Gastroesophageal sphincter (tissue), 3 donors: ENCODE results near the gene CHMP2B.

Experiments used
- CTCF ChIP-seq, 4 experiments: fragments of 200-600 bp in 2 of 4; fragments of 450-650 bp in 2 of 4; sonication (generic) in 1 of 4; IDR thresholded peaks; one replicate each; pipeline ENCODE4 v1.5.1; 2017 to 2019; ENCODE audit warnings: antibody characterized with exemption in 4 of 4, mild to moderate bottlenecking in 2 of 4, moderate library complexity in 2 of 4
- EP300 ChIP-seq: sonication (generic); formaldehyde crosslinking; IDR thresholded peaks from one replicate; pipeline ENCODE4 v1.6.1; 2017; ENCODE audit warnings: antibody characterized with exemption, mild to moderate bottlenecking
- POLR2A ChIP-seq, 2 donors: fragments of 450-650 bp; IDR thresholded peaks; one replicate each; pipeline ENCODE4 v1.6.1; 2017; ENCODE audit warnings: antibody characterized with exemption in 2 of 2, mild to moderate bottlenecking in 2 of 2, moderate library complexity in 1 of 2
- POLR2AphosphoS5 ChIP-seq: sonication (generic); formaldehyde crosslinking; IDR thresholded peaks from one replicate; pipeline ENCODE4 v1.6.1; 2017; ENCODE audit warnings: antibody characterized with exemption

- TF ChIP-seq CTCF (IDR thresholded peaks at IDR 0.05), result no peak
- no peak for TF ChIP-seq POLR2AphosphoS5
- TF ChIP-seq EP300, result no peak
- TF ChIP-seq POLR2A (IDR thresholded peaks at IDR 0.05), result no peak
These were observed 18.0 kb upstream of the CHMP2B start for GRCh38 chr3:87209111-87209510.
